ENCODE measurements around the gene LYAR.
A peak's percentile ranks its signal among the peaks of the same experiment; 100 is the strongest.

Gene LYAR

DNA sequence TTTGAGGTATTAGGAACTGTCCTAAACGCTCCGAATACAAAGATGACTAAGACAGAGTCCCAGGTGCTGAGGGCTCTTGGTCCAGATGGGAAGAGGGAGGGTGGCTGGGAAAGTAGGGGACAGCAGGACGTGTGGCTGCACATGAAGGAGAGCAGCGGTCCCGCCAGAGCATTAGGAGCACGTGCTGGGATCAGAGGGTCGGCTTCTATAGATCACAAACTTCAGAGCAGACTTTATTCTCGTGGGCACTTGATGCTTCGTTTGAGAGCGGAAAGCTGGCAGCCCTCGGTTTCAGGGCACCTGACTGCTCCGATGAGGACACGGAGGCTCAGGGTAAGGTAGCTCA lies 26.2 kb upstream of the LYAR start:
- no peak for DNase-seq (ENCODE audit: low spot score)

DNA sequence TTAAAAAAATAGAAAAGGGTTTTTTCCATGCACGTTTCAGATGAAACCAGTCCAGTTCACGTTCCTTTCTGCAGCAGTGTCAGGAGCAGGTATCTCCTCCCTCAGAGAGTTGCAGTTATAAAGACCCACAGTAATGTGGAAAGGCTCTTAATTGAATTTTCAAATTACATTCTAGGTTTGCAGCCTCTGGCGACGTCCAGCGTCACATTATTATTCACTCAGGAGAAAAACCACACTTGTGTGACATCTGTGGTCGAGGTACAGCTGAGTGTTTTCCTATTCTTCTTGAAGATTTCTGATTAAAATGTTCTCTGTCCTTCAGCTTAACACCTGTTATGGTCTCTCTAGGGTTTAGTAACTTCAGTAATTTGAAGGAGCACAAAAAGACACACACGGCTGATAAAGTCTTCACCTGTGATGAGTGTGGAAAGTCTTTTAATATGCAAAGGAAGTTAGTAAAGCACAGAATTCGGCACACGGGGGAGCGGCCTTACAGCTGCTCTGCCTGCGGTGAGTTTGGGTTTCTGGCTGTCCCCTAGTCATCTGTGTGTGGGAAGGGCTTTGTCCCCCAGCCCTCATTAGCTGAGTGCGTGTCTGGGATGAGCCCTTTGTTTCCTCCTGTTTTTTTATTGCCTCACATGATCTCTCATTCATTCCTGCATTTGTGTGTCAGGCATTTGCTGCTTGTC lies 25.7 kb upstream of the LYAR start:
- DNase-seq (ENCODE audit: low spot score): no peak

DNA sequence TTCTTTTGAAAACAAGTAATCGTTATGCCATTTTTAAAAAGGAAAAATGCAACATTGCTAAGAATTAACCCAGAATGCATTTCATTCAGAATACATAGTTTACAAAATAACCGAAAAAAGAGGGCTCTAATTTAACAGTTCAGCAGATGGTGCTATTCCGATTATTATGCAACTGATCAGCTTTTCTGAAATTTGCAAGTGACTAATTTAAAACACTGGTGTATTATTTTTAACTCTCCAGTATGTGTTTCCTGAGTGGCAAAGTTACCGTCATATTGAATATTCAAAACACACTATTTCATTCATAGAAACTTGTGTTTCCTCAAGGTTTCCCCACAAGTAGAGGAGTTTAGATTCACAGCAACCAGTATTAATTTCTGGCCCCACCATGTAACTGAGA lies 21.2 kb upstream of the LYAR start:
- DNase-seq (ENCODE audit: low spot score): no peak

DNA sequence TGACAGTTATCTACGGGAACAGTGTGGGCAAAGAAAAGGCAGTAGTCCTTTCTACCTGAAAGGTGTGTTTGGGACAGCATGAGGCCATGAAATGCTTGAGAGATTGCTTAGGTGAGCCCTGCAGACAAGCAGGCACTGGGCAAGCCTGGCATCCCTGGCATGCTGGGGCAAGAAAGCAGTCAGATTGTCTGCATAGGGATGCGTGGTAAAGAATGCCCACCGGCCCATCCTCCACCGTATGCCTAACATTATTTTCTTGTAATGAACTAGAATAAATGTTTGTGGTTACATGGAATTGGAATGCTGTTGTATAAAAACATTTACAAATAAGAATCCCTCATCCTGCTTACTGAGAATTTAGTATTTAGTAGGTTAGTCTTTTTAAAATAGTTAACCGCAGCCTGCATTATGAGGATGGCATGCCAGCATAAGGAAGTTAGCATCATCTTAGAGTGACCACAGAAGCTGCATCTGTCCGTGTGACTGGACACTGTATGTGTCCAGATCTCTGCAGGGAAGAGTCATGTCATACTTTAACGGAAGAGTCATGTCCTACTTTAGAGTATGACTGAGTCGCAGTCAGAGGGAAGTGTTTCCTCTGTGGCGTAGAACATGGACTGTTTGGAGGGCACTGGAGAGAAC lies 19.0 kb upstream of the LYAR start:
- DNase-seq (ENCODE audit: low spot score): no peak

DNA sequence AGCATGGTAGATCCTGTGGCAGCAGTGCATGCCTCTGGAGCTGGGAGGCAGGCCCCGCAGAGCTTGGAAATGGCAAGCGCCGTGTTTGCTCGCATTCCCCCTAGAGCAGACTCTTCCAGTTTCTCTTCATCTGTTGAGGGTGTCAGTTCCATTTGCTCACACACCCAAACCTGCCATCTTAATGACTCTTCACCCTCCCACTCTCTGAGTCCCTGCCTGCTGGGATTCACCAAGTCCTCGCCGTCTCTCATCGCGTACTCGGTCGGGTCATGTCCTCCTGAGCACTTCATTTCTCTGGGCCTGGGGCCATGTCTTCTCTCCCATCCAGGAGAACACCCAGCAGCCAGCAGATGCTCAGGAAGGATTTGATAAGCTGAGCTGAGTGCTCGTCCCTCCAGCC lies 17.0 kb upstream of the LYAR start:
- DNase-seq (ENCODE audit: low spot score): no peak

DNA sequence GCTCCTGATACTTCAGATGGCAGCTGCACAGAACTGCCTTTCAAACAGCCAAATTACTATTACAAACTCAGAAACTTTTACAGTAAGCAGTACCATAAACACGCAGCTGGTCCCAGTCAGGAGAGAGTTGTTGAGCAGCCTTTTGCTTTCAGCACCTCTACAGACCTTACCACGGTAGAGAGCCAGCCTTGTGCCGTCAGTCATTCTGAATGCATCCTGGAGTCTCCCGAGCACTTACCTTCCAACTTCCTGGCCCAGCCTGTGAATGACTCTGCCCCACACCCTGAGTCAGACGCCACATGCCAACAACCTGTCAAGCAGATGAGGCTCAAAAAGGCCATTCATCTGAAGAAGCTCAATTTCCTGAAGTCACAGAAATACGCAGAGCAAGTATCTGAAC lies 12.5 kb upstream of the LYAR start:
- DNase-seq (ENCODE audit: low spot score): no peak

DNA sequence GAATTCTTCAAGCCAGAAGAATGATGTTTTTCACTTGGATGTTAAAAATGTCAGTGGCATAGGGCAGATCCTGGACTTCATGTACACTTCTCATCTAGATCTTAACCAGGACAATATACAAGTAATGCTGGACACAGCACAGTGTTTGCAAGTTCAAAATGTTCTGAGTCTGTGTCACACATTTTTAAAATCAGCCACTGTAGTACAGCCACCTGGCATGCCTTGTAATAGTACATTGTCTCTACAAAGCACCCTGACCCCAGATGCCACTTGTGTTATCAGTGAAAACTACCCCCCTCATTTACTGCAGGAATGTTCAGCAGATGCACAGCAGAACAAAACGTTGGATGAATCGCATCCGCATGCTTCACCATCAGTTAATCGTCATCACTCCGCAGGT lies 12.0 kb upstream of the LYAR start:
- DNase-seq (ENCODE audit: low spot score): no peak

DNA sequence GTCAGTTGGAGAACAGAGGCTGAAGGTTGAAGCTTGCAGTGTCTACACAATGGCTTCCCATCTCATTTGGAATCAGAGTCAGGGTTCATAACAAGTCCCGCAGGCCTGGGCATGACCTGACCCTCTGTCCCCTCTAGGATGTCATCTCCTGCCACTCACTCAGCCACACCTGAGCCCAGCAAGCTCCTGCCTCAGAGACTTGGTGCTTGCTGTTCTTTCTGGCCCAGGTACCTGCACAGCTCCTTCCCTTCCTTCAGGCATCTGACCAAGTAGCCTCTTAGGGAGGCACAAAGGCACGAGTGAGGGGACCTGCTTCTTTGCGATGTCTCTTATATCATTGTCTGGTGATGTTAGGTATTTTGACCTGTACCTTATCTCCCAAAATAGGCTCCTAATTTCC lies 9.1 kb upstream of the LYAR start:
- no peak for DNase-seq (ENCODE audit: low spot score)

DNA sequence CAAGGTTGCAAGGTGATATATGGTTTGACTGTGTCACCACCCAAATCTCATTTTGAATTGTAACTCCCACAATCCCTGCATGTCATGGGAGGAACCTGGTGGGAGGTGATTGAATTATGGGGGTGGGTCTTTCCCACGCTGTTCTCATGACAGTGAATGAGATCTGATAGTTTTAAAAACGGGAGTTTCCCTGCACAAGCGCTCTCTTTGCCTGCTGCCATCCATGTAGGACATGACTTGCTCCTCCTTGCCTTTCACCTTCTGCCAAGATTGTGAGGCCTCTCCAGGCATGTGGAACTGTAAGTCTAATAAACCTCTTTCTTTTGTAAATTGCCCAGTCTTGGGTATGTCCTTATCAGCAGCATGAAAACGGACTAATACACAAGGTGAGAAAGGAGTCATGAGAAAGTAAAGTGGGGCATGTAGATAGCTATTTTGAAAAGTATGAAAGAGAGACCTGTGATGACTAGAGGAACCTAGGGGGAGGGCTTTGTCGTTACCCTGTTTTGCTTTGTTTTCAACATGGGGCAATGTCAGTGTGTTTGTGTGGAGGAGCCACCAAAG lies 6.4 kb upstream of the LYAR start:
- DNase-seq (ENCODE audit: low spot score): no peak

DNA sequence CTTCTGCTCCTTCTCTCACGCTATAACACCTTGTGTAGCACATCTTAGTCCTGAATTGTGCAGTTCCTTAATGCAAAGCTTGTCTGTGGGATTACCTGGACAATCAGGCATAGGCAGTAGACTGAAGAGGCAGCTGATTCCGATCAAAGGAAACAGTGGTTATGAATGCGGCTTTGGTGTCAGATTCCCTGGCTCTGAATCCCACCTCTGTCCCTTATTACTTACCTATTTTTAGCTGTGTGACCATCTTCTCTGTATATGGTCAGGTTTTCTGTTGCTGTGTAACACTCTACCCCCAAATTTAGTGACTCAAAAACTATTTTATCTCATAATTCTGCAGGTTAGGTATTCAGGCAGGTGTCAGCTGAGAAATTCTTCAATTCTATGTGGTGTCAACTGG lies 3.3 kb upstream of the LYAR start:
- no peak for DNase-seq (ENCODE audit: low spot score)

DNA sequence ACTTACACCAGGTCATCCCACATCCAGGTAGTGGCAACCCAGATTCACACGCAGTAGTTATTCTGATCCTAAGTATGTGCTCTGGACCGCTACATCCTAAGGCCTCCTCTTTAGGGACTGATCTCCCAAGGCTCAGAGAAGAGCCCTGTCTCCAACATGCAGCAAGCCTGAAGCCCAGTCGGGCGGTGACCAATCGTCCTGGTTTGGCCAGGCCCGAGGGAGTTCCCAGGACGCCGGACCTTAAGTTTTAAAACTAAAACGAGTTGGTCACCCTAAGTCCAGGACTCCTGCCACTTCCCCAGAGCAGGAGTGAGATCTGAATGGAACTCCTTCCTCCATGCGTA lies 385 bp downstream of the LYAR start:
- DNase-seq (ENCODE audit: low spot score): no peak

DNA sequence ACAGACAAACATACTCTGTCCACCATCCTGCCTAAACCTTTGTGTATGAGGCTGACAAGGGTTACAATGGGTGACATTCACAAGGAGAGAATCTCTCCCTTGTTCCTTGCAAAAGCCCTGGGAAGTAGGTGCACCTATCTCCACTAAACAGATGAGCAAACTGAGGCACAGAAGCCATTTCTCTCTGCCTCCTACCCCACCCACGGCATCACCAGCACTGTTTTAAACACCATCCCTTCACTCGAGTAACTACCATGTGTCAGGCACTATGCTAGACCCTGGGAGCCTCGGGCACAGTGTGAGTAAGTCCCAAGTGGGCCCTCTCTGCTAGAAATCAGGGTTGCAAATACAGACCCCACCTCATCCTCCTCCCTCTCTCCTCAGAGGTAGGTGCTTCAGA lies 899 bp downstream of the LYAR start:
- no peak for DNase-seq (ENCODE audit: low spot score)

DNA sequence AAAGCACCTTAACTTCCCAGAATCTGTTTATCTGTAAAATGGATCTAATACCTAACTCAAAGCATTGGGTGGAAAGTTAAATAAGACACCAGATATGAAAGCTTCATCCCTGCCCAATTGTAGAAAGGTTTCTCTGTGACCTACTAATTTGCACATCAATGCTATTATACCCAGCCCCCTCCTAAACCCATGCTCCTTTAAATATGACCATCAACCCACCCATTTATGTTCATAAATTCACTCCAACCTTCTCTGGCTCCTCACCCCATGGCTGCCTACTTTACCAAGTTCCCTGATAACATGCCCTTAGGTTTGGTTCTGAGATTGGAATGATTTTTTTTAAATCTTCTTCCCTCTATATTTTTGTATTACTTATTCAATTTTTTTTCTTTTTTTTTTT lies 1.9 kb downstream of the LYAR start:
- no peak for DNase-seq (ENCODE audit: low spot score)

DNA sequence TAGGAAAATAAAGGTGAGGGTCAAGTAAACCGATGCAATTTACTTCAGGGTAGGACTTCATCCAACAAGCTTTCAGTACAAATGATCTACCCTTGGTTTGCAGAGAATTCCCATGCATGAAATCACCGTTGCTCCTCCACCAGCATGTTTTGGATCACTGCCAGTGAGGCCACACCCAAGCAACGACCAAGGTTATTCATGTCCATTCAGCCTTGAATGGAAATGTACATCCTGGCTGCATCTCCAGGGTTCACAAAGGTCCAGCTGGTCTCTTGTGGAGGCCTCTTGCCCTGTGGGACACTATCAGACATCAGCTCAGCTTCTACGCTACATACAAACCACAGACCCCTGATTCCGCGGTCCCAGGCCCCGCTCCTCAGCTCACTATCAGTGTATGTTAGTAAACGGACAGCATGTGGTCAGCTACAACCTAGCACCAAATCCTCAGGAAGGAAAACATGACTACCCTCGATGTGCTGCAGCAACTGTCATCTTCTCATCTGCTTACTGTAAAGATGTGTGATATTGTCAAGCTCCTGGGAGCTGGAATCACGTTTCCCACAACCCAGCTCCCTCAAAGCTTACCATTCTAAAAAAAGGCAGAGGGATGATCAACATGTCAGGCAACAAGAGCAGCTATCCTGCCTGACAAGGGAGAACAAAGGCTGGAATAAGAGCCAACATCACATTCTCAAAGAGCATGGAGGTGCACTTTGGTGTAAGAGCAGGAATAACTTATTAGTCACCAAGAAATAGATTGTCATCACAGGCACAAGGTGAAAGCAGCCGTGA lies 4.9 kb downstream of the LYAR start:
- no peak for DNase-seq (ENCODE audit: low spot score)

DNA sequence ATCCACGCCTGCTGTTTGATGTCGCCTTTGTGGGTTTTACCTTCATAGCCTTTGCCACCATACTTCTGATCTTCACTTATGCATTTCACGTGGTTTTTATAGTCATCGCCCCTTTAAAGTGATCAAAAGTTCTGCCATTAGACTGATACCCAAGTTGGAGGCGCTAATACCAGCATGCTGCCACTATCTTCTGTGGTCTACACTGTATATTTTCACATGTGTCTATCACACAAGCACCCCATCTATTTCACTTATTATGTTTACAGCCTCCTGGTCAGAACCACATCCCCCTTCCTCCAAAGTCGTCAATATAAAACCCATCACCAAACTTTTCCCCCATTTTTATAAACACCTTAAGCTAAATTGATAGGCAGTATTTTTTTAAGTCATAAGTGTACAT lies 8.2 kb downstream of the LYAR start:
- no peak for DNase-seq (ENCODE audit: low spot score)

DNA sequence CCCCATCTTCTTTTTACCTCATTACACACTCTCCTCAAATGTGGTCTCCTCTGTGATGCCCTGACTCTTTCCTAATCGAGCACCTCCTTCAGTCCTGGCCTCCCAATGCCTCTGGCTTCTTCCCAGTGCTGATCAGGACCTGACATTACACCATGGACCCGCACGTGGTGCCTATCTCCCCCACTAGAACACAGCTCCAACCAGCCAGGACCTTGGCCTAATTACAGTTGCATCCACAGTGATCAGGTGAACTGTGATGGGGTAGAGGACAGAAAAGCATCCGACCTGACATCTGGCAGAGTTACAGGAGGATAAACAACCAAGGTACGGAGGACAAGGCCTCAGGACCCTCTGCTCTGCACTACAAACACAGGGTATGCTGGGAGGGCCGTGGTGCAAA lies 12.4 kb downstream of the LYAR start:
- DNase-seq (ENCODE audit: low spot score): no peak

DNA sequence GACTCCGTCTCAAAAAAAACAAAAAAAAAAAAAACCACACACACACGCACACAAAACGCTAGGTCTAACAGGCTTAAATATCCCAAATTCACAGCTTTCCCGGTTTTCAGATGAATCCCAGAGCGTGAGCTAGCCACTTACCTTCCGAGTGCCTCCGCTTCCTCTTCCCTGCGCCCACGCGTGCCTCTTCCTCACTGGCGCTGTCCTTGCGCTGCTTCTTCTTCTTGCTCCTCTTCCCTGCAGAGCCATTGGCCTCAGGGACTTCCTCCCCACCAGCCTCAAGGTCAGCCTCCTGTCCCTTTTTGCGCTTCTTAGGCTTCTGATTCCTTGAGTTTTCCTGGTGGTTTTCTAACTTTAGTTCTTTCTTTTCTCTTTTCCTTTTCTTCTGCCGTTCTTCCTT lies 15.7 kb downstream of the LYAR start:
- DNase-seq (ENCODE audit: low spot score): no peak

DNA sequence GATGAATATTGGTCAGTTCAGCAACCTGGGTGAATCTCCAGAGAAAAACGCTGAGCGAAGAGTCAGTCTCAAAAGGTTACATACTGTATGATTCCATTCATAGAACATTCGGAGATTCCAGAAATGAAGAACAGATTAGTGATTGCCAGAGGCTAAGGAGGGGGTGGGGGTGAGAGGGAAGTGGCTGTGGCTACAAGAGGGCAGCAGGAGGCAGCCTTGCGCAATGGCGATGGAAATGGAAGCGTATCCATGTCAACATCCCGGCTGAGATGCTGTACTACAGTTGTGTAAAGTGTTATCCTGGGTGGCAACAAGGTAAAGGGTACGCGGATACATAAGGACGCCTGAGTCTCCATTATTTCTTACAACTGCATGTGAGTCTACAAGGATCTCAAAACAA lies 18.0 kb downstream of the LYAR start:
- DNase-seq (ENCODE audit: low spot score): no peak

DNA sequence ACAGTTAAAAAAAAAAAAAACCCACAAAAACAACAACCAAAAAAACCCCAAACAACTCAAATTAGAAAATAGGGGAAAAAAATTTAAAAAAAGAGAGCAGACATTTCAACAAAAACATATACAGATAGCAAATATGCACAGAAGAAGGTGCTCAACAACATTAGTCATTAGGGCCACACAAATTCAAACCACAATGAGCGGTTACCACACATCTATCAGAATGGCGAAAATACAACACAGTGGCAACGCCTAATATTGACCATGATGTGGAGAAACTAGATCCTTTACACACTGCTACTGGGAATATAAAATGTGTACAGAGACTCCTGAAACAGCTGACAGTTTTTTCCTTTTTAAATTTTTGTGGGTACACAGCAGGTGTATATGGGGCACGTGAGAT lies 19.4 kb downstream of the LYAR start:
- DNase-seq (ENCODE audit: low spot score): peak; percentile 55

DNA sequence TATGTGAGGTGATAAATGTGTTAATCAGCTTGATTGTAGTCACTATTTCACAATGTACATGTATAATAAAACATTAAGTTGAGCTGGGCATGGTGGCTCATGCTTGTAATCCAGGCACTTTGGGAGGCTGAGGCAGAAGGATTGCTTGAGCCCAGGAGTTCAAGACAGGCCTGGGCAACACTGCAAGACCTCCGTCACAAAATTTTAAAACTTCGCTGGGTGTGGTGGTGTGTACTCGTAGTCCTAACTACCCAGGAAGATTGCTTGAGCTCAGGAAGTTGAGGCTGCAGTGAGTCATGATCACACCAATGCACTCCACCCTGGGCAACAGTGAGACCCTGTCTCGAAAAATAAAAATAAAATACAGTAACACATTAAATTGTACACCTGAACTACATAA lies 20.1 kb downstream of the LYAR start:
- peak; percentile 84 for DNase-seq (ENCODE audit: low spot score)

DNA sequence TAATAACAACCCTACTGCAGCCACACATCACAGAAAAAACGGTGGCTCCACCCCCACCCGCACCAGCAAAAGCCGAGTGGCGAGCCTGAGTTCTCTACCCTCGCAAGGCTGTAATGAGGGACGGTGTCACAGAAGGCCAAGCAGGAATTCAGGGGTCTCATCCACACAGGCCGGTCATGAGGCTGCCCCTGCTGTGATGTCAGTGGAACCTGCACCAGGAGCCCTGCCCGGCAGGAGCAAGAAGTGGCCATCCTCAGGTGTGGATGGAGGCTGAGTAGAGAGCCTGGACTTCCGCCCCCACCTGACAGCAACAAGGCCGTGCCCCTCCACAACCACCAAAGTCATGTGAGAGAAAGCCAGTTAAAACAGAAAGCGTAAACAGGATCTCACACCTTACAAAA lies 20.6 kb downstream of the LYAR start:
- peak; percentile 69 for DNase-seq (ENCODE audit: low spot score)

DNA sequence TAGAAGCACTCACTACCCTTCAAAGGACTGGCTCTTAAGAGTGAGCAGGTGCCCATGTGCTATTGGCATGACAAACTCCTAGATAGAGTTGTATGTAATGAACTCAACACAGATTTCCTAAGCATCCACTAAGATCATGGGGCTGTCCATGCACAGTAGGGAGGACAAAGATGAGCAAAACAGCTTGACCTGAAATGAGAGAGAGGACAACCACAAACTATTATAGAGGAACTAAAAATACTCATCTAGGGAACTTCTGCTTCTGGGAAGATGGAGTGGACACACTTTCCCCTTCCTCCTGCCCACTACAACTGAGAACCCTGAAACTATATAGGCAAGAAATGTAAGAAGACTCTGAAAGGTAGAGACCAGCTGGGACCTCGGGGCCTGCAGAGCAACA lies 21.2 kb downstream of the LYAR start:
- no peak for DNase-seq (ENCODE audit: low spot score)

DNA sequence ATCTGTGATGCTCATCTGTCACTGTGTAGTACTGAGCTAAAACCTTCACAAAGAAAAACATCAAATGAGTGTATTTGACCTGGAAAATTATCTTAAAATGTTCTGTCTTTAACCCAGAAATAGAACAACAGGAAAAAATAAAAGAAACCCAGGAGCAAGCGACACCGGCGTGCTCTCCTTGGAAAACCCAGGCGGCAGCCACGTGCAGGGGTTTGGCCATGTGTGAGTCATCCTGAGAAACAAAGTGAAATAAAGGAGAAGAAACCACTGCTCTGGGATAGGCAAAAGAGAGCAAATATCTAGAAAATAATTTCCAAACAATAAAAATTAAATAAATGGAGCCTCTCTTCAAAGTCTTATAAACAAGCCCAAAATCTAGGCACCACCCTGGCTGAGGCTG lies 22.0 kb downstream of the LYAR start:
- no peak for DNase-seq (ENCODE audit: low spot score)

All from CD4-positive, alpha-beta T cell treated with Interleukin-2 at 100 ng/mL for 4 hours (primary cell).